Heart left ventricle (tissue), 16 donors: Measurements from ENCODE around the gene BRMS1L. TPM values are rescaled to one million over a fixed set of nuclear protein-coding genes. Genes with fewer than 3 reads are reported as not detected.

ENCODE experiments used
- ATAC-seq, 4 donors: fragments of 200-7000 bp; cut with Tn5 transposase; one replicate each; pipeline ENCODE4 v1.9.1; 2020 to 2022; ENCODE audit warnings: moderate library complexity in 4 of 4, mild to moderate bottlenecking in 3 of 4, moderate number of reproducible peaks in 1 of 4
- DNase-seq, 5 donors: peaks; one replicate each; pipeline ENCODE4 v3.0.0-alpha.2; 2020
- H3K27ac ChIP-seq, 12 donors: fragments of 200-600 bp; sonication (generic) in 4 of 12; one replicate each; pipeline versions ENCODE4 v1.5.0 to v1.8.0; 2016 to 2022; ENCODE audit warnings: mild to moderate bottlenecking in 2 of 12
- H3K27me3 ChIP-seq, 9 donors: fragments of 200-600 bp; sonication (generic) in 2 of 9; one replicate each; pipeline versions ENCODE4 v1.5.1 to v1.8.0; 2016 to 2022; ENCODE audit warnings: mild to moderate bottlenecking in 3 of 9
- H3K36me3 ChIP-seq, 9 donors: fragments of 200-600 bp; sonication (generic) in 2 of 9; one replicate each; pipeline versions ENCODE4 v1.5.0 to v1.8.0; 2018 to 2022; ENCODE audit warnings: mild to moderate bottlenecking in 2 of 9
- H3K4me1 ChIP-seq, 12 donors: fragments of 200-600 bp; sonication (generic) in 4 of 12; one replicate each; pipeline versions ENCODE4 v1.5.0 to v1.8.0; 2016 to 2022; ENCODE audit warnings: mild to moderate bottlenecking in 3 of 12
- H3K4me3 ChIP-seq, 12 donors: fragments of 200-600 bp; sonication (generic) in 4 of 12; one replicate each; pipeline versions ENCODE4 v1.5.0 to v1.8.0; 2017 to 2022; ENCODE audit warnings: mild to moderate bottlenecking in 9 of 12, moderate library complexity in 4 of 12
- H3K9me3 ChIP-seq, 12 donors: fragments of 200-600 bp; sonication (generic) in 4 of 12; one replicate each; pipeline versions ENCODE4 v1.5.0 to v1.8.0; 2016 to 2022; ENCODE audit warnings: mild to moderate bottlenecking in 1 of 12
- CTCF ChIP-seq, 12 donors: fragments of 200-600 bp; sonication (generic) in 4 of 12; IDR thresholded peaks; one replicate each; pipeline versions ENCODE4 v1.5.0 to v1.8.0; 2018 to 2022; ENCODE audit warnings: antibody characterized with exemption in 12 of 12, mild to moderate bottlenecking in 5 of 12
- POLR2A ChIP-seq, 2 donors: fragments of 450-650 bp; IDR thresholded peaks; one replicate each; pipeline ENCODE4 v1.6.1; 2017; ENCODE audit warnings: antibody characterized with exemption in 2 of 2, mild to moderate bottlenecking in 2 of 2, moderate library complexity in 2 of 2
- WGBS, 4 donors: extraction: QIAGEN DNeasy Blood & Tissue Kit in 2 of 4; methylation state at CpG; one replicate each; pipeline versions ENCODE4 v1.1.5 to v1.1.7; 2013 to 2018; 5-methylcytosine and 5-hydroxymethylcytosine counted together
- intact Hi-C, 10 donors: fragments of 100-400 bp; cut with DNase I; formaldehyde crosslinking; loops; one replicate each; pipeline versions ENCODE4 v1.11.1 to v1.14.2; 2022
- polyA plus RNA-seq, 2 donors: library from polyadenylated mRNA; stranded (reverse); fragments of 200-250 nt; gene quantifications; one replicate each; pipeline ENCODE4 v1.2.3, GENCODE V29; 2013
- total RNA-seq, 9 donors: library from RNA; depleted of rRNA in 2 of 9; stranded (reverse); fragments of >200 nt in 2 of 9; fragmentation: NEBNext Ultra II Directional in 3 of 9; extraction: Animal tissue kit (Norgen Biotek cat#: 25700) in 3 of 9; gene quantifications; one replicate each; pipeline versions ENCODE4 v1.1.0 to v1.2.4, GENCODE V29; 2016 to 2023
- donor health status: ischemic (EF 13 %, LVEDD 7.1; RV severe dilation, severe dysfunction).
- donor health status: healthy with polysubstance abuse.
- donor health status: DM: no; HTN: yes; CAD: no.
- donor health status: DM: no; HTN: no; CAD: no.
- donor health status: ischemic (EF 25% LVEDD 6.9; RV normal size, moderate dysfunction).
- donor health status: ischemic (EF 25% LVEDD 5.7; RV mildly dilated, moderate dysfunction).
- donor health status: healthy.
- donor health status: DM: yes; HTN: yes; CAD: no.
- donor health status: ischemic (EF 35%, LVEDD 5.7; RV mildly dilated, moderate dysfunction).
- donor health status: nonischemic (EF 11% LVEDD 7.7; RV severe dilation, severe dysfunction).
- donor health status: DM: yes; HTN: yes; CAD: no.
- donor health status: PGD.
- donor health status: ischemic (EF 29% LVEDD 5.4; RV normal size, mild dysfunction).
- donor health status: nonischemic (EF 23%, LVEDD 6.1; RV moderate dilation, normal function).

The BRMS1L gene
- total and polyA plus RNA-seq, 11 donors, result 3.4 to 14.8 (median 11.1) TPM

DNA sequence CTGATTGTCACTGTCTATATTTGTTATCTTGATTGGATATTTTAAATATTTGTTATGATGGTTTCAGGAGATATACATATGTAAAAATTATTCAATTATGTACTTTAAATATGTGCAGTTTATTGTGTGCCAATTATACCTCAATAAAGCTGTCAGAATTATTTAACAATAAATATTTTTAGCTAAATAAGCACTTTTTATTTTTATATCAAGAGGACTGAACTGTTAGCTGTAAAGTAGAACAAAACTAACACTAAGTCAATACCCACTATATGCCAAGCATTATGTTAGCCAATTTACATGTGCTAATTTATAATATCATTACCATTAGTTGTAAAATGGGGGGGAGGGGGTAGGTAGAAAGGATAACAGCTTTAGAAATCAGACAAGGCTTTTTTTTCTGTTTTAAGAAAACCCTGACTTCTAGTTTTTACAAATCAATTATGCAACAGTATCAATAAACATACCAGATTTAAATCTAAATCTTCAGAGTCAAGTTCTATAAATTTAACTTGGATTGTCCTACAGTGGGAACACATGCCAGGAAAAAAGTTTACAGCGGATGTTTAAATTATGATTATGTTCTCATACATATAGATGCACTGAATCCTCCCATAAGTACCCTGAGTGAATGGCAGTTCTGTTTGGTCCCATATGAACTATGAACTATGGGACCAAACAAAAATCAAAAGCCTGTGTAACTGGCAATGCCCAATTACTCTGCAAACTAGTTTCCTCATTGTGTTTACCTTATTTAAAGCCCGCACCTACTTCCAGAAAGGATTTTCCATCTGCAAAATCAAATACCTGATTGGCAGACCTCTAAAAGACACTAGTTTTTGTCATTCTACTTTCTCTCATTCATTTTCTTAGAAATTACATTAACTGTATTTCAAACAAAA lies 19.9 kb upstream of the BRMS1L start:
- Histone ChIP-seq H3K27me3 (no peaks in the 10 kb centered on the region), H3K4me3 (peak overlapping the region in 1 of 12 donors; percentile 79)
- intact Hi-C loops, result loop anchor here in 1 of 10 donors (5.0 kb wide), 1 partner anchor 684 kb away; the partner anchor contains the start of genes PPP2R3C and PRORP

GRCh38 chr14:35807131-35807961 lies 18.8 kb upstream of the BRMS1L start:
- Histone ChIP-seq H3K36me3 (peaks cover 0 to 9% (median 0%) of the 10 kb centered on the region in 9 donors), H3K27ac (peak overlapping the region in 2 of 12 donors; percentile 89 to 91), H3K9me3 (no peaks in the 10 kb centered on the region), H3K27me3 (no peaks in the 10 kb centered on the region), H3K4me1 (peaks cover 0 to 40% (median 17%) of the 10 kb centered on the region in 12 donors), H3K4me3 (peak overlapping the region in 10 of 12 donors; percentile 67 to 91 (median 79))
- DNase-seq (no peak), ATAC-seq (no peak)
- intact Hi-C loops, result loop anchor here in 1 of 10 donors (5.0 kb wide), 1 partner anchor 685 kb away; the partner anchor contains the start of genes PPP2R3C and PRORP
- TF ChIP-seq POLR2A (IDR thresholded peaks at IDR 0.05), result no peak
- TF ChIP-seq CTCF (IDR thresholded peaks at IDR 0.05), result no peak
- WGBS, 4 donors, result 68 to 74% (median 71%) methylated on average over 8 of the region's 8 CpGs

More for the DNA sequence above, 19.9 kb upstream of the BRMS1L start:
- DNase-seq, result no peak
- WGBS, 4 donors, result 85 to 94% (median 90%) methylated on average over 2 of the region's 2 CpGs
- no peak for TF ChIP-seq POLR2A (IDR thresholded peaks at IDR 0.05)
- no peak for TF ChIP-seq CTCF (IDR thresholded peaks at IDR 0.05)
- peaks cover 0 to 41% (median 17%) of the 10 kb centered on the region in 12 donors for H3K4me1 ChIP-seq
- no peak overlapping the region for H3K27ac ChIP-seq
- H3K9me3 ChIP-seq, result no peaks in the 10 kb centered on the region
- H3K36me3 ChIP-seq, result peaks cover 0 to 9% (median 0%) of the 10 kb centered on the region in 9 donors
- ATAC-seq, result no peak

GRCh38 chr14:35808076-35808637 lies 18.0 kb upstream of the BRMS1L start:
- peak in 1 of 4 donors; percentile 19 for ATAC-seq
- peaks cover 0 to 36% (median 16%) of the 10 kb centered on the region in 12 donors for H3K4me1 ChIP-seq
- H3K9me3 ChIP-seq, result no peaks in the 10 kb centered on the region
- no peak for DNase-seq
- 2 to 3% (median 2%) methylated on average over 11 of the region's 11 CpGs for WGBS, 4 donors
- peak overlapping the region; percentile 89 to 95 (median 92) for H3K27ac ChIP-seq
- H3K27me3 ChIP-seq, result no peaks in the 10 kb centered on the region
- intact Hi-C loops, result loop anchor here in 1 of 10 donors (5.0 kb wide), 1 partner anchor 686 kb away; the partner anchor contains the start of genes PPP2R3C and PRORP
- H3K4me3 ChIP-seq, result peak overlapping the region; percentile 66 to 91 (median 78)
- H3K36me3 ChIP-seq, result peaks cover 0 to 9% (median 0%) of the 10 kb centered on the region in 9 donors
- TF ChIP-seq CTCF (IDR thresholded peaks at IDR 0.05) (no peak), POLR2A (IDR thresholded peaks at IDR 0.05) (no peak)
